GM18951 (cell line): Measurements from ENCODE around the gene REELD1.

Source experiments
- POLR2A ChIP-seq: IDR thresholded peaks from 4 replicates; pipeline ENCODE4 v1.6.1; 2011; ENCODE audit warnings: mild to moderate bottlenecking; ENCODE audit not compliant: insufficient read length, insufficient read depth; ENCODE audit errors: extremely low read depth
- in situ Hi-C: fragments of 300-500 bp; cut with MboI; formaldehyde crosslinking; loops from one replicate; pipeline ENCODE4 v1.12.0; 2022; ENCODE audit warnings: low sequenced_read_pairs, mixed read lengths, inconsistent platforms; ENCODE audit not compliant: unreplicated experiment

The REELD1 gene

DNA sequence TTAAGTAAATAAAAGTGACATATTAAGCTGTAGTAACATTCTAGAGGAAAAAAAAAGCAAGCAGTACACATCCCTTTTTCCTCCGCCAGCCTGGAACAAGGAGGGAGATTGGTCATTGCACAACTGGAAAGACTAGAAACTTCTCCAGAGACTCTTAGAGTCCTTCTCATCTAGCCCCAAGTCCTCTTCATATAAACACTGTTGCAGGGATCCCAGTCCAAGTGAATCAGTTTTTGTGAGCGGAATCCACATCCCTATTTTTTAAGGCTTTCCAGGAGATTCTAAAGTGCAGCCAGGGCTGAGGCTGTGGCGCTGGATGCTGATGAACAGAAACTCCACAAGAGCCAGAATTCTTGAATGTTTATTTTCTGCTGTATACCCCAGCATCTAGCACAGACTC, 23.8 kb downstream of the REELD1 start:
- in situ Hi-C loops, result no loop called here

DNA sequence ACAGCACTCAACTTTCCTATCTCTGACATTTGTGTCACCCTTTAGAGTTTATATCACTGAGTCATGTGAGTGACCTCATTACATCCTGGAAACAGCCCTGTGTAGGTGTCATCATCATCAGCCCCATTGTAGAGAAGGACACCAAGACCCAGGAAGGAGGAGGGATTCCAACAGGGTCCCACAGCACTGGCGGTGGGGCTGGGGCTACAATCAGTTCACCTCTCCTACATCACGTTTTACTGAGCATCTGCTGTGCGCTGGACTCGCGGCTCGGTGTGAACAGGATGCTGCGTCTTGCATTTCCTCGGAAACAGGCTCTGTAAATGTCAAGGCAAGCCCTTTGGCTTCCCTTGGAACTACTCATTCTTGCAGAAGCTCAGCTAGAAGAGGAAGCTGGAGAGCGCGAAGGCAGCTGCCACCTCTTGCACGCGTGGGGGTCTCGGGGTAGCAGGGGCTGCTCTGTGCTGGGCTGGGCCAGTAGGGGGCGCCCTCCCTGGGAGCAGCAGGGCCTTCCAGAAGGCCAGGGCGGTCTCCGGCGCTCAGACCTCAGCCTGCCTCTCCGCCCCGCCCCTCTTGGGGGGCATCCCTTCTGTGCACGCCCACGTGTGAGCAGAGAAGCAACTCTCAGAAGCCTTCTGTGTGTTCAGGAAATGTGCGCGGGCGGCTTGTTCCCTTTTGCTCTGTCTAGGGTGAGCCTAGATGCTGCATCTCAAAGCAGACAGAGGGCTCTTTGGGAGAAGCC, 29.0 kb downstream of the REELD1 start:
- in situ Hi-C loops, result no loop called here

More for the DNA sequence above, 23.8 kb downstream of the REELD1 start:
- no peak for TF ChIP-seq POLR2A

DNA sequence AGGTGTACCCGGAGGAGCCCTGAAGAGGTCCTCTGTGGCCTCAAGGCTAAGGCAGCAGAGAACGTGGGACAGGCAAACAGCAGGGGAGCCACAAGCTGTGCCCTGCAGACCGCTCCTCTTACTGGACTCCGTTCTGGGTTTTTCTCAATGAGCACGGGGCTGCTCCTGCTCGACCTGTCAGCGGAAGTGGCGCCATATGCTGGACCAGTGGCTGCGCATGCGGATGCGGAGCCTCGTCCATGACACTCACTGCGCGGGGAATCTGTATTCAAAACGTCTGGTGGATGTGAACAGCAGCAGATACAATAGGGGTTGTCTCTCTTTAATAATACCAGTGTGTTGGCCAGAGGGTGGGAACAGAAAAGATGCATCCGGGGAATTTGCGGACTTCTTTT, 29.5 kb downstream of the REELD1 start:
- in situ Hi-C loops, result no loop called here
- no peak for TF ChIP-seq POLR2A

More for the DNA sequence above, 29.0 kb downstream of the REELD1 start:
- TF ChIP-seq POLR2A, result no peak

DNA sequence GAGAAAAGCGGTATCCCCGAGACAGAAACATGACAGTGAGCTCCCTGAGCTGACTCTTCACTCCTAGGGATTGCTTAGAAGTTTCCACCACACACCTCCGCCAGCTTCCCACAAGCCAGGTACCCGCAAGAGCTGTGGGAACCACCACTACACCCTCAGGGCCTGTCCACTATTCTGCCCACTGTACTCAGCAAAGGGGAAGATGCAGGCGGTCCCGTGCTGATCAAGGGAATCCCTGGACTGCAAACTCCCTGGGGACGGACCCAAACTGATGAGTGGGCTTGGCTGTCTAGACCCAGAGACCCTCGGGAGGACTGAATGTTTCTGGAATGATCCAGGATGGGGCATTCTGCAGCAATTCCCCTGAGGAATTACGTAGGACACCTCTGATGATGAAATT, 30.2 kb downstream of the REELD1 start:
- TF ChIP-seq POLR2A, result no peak
- in situ Hi-C loops, result no loop called here

DNA sequence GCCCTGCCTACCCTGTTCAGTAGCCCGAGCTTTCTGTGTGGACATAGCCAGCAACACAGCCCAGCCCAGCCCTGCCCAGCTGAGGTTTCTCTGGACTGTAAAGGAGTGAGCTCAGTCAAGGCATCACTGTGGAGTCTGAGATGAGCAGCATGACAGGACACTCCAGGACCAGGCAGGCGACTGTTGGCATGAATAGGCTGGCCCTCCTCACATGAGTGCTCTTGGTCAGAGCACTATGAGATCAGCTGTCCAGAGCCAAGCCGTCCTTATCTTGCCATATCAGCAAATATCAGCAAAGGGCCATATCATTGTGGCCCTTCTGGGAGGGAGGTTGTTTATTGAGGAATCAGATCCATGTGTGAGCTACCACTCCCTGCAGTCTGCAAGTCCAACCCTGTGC, 30.9 kb downstream of the REELD1 start:
- TF ChIP-seq POLR2A, result no peak
- in situ Hi-C loops, result no loop called here

DNA sequence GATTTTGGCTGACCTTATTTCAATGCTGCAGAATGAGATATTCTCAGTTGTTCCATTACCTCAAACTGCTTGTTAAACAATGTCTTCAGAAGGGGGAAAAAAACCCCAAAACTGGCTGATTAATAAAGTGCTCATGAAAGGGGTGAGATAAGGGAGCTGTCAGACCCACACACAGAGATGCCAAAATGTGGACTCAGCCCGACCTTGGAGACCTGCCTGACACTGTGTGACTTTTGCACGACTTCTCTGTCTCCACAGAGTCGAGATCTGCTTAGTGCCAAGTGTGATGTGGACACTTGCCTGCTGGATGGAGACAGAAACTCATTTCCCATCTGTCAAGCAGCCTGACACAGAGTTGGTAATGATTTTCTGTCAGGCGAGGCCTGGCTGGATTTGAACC, 31.5 kb downstream of the REELD1 start:
- TF ChIP-seq POLR2A, result no peak
- in situ Hi-C loops, result no loop called here

DNA sequence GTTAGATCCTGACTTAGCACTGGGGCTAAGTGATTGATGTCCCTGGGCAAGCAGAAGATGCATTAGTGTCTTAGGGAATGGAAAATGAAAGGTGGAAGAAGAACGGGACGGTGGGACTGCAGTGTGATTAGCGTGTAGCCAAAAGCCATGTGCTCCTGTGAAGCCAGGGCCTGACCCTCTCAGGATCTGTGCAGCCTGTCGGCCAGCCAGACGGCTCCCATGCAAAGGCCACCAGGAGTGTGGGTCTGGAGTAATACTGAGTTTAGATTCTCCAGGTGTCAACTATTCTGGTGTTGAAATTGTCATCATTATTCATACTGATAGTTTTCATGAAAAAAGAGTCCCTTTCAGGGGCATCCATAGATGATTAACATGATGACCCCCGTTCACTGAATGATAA, 32.0 kb downstream of the REELD1 start:
- in situ Hi-C loops, result no loop called here
- TF ChIP-seq POLR2A, result no peak

DNA sequence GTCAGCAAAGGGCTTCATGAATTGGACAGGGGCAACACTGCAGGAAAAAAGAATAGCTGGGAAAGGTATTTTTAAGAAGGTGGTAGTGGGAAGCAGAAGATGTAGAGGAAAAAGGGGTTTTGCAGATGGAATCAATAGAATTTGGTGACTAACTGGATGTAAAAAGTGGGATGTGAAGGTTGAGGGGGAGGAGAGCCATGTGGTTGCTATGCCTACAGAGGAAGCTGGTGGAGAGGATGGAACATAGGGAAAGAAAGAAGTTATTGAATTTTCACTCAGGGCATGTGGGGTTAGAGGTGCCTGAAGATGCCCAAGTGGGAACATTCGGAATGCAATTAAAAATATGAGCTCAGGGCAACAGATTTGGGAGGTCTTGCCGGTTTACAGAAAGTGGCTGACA, 33.0 kb downstream of the REELD1 start:
- TF ChIP-seq POLR2A, result no peak
- in situ Hi-C loops, result no loop called here

DNA sequence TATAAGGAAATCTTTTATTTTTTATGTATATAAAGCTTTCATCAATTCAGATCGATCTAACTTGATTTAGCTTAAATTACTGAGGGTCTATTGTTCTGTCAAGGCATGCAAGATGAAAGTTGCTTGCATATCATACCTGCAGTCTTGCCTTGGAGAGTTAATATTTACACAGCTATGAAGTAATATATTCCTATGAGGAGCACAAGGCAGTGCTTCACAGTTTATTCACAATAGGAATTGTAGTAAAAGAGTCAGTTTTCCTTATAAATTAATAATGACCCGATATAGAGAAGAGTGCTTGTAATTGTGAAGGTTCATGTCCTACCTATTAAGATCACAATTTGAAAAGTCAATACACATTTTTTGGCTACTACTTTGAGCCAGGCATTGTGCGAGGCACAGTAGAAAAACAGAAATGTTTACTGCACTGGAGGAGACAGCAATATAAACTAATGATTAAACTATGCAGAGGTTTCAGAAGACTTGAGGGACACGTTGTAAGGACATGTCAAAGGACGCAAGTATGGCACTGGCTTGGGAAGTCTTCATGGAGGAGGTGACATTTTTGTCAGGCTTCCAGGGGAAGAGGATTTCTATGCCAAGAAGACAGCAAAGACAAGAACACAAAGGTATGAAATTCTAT, 38.8 kb downstream of the REELD1 start:
- TF ChIP-seq POLR2A, result no peak
- in situ Hi-C loops, result loop anchor here (25.0 kb wide), 1 partner anchor 834 kb away; no protein-coding TSS in a partner anchor

DNA sequence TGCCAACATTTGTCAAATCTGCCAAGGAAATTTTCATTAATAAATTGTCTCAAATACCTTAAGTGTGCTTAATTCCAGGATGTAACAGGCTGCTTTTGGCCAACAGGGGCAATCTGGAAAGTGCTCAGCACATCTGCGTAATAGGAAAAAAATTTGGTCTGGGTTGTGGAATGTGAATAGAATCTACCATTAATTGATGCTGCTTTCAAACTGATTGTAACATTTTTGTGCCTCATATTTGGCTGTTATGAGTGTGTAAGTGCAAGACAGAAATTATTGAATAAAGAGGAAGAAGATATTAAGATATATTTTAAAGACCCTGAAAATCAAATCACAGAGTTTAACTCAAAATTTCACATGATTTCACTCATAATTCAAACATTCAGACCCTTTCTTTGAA, 41.1 kb downstream of the REELD1 start:
- TF ChIP-seq POLR2A, result no peak
- in situ Hi-C loops, result loop anchor here (25.0 kb wide), 1 partner anchor 832 kb away; no protein-coding TSS in a partner anchor

DNA sequence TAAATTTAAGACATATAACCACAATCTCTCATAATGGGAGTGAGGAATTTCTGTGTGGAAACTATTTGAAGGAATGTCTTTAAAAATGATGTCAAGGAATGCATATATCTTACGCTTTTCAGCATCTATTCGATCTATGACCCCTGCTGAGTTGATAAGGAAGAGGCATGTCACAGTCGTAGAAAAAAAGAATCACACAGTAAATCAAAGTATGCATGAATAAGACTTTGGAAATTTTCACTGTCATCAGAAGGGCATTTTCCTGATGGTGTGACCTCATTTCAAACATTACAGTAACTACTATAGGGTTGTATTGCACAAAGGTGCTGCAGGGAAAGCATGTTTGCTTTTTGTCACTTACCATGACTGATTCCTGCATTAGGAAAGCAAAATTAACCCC, 41.5 kb downstream of the REELD1 start:
- no peak for TF ChIP-seq POLR2A
- in situ Hi-C loops, result loop anchor here (25.0 kb wide), 1 partner anchor 831 kb away; no protein-coding TSS in a partner anchor

DNA sequence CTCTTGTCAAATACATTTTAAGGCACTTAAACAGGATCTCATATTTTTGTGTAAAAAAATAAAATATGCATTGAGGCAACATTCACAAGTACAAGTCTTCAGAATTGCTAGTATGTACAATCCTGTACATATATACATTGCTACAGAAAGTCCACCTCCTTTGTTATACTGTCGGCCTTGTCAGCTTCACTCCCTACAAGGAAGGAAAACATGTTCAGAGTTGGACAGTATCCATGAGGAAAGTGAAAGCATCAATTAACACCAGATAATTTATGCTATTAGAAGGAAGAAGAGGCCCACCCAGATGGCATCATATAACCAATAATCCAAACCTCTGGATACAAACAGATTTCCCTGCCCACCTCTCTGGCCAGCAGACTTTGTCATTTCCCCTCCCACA, 42.0 kb downstream of the REELD1 start:
- in situ Hi-C loops, result loop anchor here (25.0 kb wide), 1 partner anchor 831 kb away; no protein-coding TSS in a partner anchor
- no peak for TF ChIP-seq POLR2A

DNA sequence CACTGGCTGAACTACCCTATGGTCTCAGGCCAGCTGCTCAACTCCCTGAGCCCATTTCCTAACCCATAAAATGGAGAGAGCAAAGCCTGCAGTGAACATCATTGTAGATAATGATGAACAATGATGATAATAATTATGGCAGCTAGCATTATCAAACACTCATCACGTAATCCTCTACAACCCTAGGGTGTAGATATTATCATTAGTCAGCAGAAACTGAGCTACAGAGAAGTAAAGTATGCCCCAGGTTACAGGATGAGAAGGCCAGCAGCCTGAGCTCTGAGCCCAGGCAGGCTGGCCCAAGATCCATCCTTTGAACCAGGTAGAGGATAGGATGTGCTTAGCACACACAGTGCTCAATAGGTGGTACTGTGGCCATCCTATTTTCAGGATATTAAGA, 43.2 kb downstream of the REELD1 start:
- TF ChIP-seq POLR2A, result no peak
- in situ Hi-C loops, result loop anchor here (25.0 kb wide), 1 partner anchor 830 kb away; no protein-coding TSS in a partner anchor

DNA sequence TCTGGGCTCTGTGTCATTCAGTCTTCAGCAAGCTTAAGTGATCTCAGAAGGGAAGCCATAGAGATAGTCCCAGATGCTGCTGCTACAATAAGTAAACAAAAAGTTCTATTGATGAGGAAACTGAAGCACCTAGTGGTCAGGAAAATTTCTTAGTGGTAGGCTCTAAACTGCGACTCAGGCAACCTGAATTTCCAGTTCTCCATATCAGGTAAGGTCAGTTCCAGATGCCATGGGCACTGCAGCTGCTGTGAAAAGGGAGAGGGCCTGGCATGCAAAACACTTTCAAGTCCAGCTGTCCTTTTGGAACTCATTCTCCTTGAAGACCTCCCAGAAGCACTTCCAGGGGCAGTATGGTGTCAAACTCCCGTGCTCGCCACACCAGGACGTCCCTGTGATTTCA, 46.2 kb downstream of the REELD1 start:
- in situ Hi-C loops, result loop anchor here (25.0 kb wide), 1 partner anchor 827 kb away; no protein-coding TSS in a partner anchor
- TF ChIP-seq POLR2A, result no peak
